HG02642 (cell line): ENCODE measurements around the gene GSTM4.
"Not testable (repeated sequence)": the region's sequence is repeated elsewhere in the genome, so short reads cannot be mapped to it uniquely, and the experiment has no call there.

Experiments
- ATAC-seq: cut with Tn5 transposase; IDR thresholded peaks from one replicate; pipeline ENCODE4 v1.9.1; 2021; ENCODE audit warnings: mild to moderate bottlenecking; ENCODE audit not compliant: unreplicated experiment, poor library complexity

The GSTM4 gene

GRCh38 chr1:109660691-109661026, 4.8 kb downstream of the GSTM4 start:
- ATAC-seq = not testable (repeated sequence)

DNA sequence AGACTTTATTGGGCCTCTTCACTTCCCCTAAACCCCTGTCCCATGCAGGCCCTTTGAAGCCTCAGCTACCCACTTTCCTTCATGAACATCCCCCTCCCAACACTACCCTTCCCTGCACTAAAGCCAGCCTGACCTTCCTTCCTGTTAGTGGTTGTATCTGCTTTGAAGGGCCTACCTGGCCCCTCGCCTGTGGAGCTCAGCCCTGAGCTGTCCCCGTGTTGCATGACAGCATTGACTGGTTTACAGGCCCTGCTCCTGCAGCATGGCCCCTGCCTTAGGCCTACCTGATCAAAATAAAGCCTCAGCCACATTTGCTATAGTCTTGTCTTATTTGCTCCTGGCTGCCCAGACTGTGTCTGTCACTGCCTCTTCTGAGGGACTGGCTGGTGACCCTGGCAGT, 5.5 kb downstream of the GSTM4 start:
- ATAC-seq = no peak

GRCh38 chr1:109664671-109665070, 8.8 kb downstream of the GSTM4 start:
- ATAC-seq = no peak

DNA sequence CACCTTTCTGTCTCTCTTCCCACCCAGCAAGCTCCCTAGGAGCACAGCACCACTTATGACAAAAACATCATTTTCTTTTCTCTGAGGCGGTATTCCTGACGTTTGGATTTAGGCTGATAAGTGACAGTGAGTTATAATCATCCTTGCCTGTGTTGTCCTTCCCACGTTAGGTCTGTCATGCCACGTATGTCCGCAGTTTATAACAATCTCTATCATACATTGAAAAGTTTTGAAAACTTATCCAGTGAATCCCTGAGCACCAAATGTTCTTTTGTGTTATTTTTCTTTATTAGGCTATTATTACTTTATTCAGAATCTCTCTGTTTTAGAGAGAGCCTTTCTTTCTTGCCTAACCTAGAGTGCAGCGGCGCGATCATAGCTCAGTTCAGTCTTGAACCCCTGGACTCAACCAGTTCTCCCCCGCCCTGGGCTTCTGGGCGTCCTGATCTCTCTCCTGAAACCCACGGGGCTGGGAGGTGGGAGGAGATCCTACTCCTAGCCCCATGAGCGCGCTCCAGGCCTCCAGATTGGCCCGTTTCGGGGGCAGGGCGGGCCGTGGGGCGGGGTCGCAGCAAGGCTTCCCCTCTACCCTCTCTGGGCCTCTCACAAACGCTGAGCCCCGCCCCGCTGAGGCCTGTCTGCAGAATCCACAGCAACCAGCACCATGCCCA, 11.7 kb downstream of the GSTM4 start, which contains the start of gene GSTM2:
TSS of gene GSTM2 (plus strand) at position 606 of the 671 bp plus-strand sequence. CDS start at position 665, 59 bp downstream.
- peak; percentile 97 for ATAC-seq

- ATAC-seq = no peak
These were observed 12.3 kb downstream of the GSTM4 start for GRCh38 chr1:109668123-109668775.

DNA sequence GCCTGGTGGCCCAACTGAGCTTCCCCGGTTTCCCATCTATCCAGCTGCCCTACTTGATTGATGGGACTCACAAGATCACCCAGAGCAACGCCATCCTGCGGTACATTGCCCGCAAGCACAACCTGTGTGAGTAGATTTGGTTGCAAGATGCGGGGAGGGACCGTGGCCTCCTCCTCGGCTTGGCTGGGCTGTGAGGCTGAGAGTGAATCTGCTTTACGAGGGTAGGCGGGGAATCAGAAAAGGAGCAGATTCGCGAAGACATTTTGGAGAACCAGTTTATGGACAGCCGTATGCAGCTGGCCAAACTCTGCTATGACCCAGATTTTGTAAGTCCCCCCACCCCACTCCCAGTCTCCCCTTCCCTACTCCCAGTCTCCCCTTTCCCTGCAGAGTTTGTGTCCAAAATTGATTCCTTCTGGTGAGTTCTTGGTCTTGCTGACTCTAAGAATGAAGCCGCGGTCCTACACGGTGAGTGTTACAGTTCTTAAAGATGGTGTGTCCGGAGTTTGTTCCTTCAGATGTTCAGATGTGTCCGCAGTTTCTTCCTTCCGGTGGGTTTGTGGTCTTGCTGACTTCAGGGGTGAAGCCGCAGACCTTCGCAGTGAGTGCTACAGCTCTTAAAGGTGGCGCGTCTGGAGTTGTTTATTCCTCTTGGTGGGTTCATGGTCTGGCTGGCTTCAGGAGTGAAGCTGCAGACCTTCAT, 13.5 kb downstream of the GSTM4 start:
- no peak for ATAC-seq

- not testable (repeated sequence) for ATAC-seq
These were observed 14.0 kb downstream of the GSTM4 start for GRCh38 chr1:109669949-109670302.

DNA sequence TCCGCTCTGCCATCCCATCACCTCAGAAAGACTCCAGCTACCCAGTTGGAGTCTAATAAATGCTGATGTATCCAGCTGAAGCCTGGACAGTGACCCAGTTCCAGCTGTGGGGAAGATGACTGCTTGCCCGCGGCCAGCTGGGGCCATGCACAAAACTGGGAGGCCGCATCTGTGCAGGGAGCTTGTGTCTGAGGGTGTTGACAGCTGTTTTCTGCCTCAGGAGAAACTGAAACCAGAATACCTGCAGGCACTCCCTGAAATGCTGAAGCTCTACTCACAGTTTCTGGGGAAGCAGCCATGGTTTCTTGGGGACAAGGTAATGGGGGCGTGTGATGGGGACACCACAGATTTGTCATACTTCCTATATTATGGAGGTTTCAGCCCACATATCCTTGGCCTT, 15.2 kb downstream of the GSTM4 start:
- ATAC-seq = no peak

DNA sequence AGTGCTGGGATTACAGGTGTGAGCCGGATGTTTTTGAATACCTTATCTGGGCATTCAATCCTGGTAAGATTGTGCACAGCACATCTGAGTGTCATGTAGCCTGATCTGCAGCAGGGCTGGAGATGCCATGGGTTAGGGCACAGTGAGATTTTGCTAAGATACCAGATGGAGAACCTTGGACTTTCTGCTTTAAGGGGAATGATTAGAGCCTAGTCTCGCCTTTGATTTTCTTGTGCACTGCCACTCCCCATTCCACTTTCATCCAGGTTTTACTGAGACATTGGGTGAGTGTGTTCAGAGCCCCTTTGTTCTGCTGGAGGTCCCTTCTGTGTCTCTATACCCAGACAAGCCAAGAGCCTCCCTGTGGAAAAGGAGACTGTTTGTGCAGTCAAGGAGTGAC, 18.0 kb downstream of the GSTM4 start:
- not testable (repeated sequence) for ATAC-seq

- ATAC-seq = not testable (repeated sequence)
These were observed 20.9 kb downstream of the GSTM4 start for GRCh38 chr1:109676683-109677381.

DNA sequence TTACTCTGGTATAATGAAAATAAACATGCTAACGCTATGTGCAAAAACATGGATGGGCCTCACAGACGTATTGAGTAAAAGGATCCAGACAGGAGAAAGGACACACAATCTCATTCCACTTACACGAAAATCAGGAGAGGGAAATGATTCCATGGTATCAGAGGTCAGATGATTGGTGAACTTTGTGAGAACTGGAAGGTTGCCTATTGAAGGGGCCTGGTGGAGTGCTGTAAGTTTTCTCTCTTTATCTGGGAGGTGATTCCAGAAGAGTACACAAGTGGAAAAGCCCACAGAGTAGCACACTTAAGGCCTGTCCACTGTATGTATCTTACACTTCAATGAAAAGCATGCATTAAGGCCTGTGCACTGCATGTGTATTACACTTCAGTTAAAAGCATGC, 21.6 kb downstream of the GSTM4 start:
- ATAC-seq = no peak

DNA sequence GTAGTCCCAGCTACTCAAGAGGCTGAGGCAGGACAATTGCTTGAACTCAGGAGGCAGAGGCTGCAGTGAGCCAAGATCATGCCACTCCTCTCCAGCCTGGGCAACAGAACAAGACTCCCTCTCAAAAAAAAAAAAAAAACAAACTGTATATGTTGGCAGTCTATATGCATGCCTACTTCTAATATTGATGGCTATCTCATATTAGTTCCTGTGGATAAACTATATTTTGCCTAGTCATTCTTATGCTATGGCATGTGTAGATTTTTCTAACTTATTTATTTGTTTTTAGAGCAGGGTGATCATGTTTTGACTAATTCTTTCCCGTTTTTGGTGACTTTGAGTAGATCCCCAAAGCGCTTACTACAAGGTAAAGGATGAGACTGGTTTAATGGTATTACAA, 22.7 kb downstream of the GSTM4 start:
- not testable (repeated sequence) for ATAC-seq

GRCh38 chr1:109684777-109685176, 28.9 kb downstream of the GSTM4 start:
- ATAC-seq = not testable (repeated sequence)

- ATAC-seq = not testable (repeated sequence)
These were observed 29.5 kb downstream of the GSTM4 start for GRCh38 chr1:109685399-109685798.

DNA sequence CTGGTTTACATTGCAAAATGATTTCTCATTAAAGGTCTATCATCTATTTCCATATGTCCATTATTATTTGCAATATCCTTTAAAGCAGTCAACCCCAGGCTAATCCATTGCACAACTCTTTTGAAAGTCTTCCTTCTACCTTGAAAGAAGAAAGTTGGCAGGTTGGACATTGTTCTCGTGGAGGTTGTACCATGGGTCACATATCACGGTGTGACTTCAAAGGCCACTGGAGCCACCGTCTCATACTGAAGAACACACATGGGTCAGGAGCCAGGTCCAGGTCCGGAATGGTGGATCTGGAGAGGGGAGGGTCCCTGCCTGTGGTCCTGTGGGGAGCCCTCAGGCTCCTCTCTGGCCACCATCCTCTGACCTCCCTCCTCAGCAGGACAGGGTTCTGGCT, 30.0 kb downstream of the GSTM4 start:
- not testable (repeated sequence) for ATAC-seq

DNA sequence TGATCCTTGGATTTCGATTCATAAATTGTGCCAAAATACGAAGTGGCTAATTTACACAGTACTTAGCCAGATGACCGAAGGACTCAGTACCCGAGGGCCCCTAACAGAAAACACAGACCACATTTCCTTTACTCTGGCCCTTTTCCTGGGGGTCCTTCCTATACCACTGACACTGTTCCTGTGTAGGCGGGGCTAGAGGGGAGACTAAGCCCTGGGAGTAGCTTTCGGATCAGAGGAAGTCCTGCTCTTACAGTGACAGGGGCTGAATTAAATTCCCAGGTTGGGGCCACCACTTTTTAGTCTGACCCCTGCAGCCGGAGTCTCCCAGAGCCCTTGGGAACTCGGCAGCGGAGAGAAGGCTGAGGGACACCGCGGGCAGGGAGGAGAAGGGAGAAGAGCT, 31.2 kb downstream of the GSTM4 start:
- ATAC-seq = peak; percentile 2

DNA sequence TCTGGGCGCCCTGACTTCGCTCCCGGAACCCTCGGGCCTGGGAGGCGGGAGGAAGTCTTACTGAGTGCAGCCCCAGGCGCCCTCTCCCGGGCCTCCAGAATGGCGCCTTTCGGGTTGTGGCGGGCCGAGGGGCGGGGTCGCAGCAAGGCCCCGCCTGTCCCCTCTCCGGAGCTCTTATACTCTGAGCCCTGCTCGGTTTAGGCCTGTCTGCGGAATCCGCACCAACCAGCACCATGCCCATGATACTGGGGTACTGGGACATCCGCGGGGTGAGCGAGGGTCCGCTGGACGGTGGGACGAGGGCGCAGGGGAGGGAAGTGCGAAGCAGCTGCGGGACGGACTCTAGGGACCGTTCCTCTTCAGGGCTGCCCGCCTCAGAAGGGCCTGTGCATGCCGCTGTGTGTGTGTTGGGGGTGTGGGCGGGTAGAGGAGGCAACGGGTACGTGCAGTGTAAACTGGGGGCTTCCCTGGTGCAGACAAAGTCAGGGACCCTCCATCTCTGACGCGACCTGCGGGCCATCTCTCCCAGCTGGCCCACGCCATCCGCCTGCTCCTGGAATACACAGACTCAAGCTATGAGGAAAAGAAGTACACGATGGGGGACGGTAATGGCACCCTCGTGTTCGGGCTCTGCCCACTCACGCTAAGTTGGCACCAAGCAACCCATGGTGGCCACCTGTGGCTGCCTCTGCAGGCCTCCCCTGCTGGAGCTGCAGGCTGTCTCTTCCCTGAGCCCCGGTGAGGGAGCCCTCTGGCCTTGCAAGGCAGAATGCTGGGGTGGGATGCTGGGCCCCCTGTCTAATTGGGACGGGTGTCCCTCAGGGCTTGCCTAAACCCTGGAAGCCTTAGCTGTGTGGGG, 32.0 kb downstream of the GSTM4 start, which contains the start of gene GSTM1:
TSS of gene GSTM1 (plus strand) at position 177 of the 859 bp plus-strand sequence. CDS start at position 234, 57 bp downstream.
- ATAC-seq = peak; percentile 98

DNA sequence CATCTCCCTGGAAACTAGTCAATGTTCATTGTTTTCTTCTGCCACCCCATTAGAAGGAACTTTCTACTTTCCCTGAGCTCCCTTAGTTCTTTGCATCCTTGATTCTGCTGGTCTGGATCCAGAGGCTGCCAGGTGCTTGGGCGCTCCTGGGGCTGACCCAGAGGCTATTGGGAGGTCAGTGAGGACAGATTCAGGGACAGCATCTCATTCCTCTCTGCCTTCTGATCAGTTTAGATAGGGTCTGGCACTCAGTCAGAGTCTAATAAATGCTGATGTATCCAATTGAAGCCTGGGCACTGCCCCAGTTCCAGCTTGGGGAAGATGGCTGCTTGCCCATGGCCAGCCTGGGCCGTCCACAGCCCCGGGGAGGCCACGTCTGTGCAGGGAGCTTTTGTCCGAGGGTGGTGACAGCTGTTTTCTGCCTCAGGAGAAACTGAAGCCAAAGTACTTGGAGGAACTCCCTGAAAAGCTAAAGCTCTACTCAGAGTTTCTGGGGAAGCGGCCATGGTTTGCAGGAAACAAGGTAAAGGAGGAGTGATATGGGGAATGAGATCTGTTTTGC, 34.0 kb downstream of the GSTM4 start:
- ATAC-seq = no peak

GRCh38 chr1:109691759-109692158, 35.9 kb downstream of the GSTM4 start:
- no peak for ATAC-seq
